Retina (tissue), 1 donor: ENCODE results near the gene ENDOG.

Experiments used
- DNase-seq: peaks from one replicate; pipeline ENCODE4 v3.0.0-alpha.2; 2016

ENDOG gene

DNA sequence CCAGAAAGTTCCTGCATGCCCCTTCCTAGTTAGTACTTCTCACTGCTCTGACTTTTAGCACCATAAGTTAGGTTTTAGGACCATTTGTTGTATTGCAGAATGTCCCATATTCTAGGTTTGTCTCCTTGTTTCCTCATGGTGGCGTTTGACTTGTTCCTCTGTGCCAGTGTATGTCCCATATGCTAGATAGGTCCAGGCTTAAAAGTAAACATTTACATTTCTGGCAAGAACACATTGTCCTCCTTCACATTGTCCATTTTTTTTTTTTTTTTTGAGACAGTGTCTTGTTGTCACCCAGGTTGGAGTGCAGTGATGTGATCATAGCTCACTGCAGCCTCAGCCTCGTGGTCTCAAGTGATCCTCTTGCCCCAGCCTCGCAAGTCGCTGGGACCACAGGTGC, 15.8 kb upstream of the ENDOG start:
- no peak for DNase-seq

DNA sequence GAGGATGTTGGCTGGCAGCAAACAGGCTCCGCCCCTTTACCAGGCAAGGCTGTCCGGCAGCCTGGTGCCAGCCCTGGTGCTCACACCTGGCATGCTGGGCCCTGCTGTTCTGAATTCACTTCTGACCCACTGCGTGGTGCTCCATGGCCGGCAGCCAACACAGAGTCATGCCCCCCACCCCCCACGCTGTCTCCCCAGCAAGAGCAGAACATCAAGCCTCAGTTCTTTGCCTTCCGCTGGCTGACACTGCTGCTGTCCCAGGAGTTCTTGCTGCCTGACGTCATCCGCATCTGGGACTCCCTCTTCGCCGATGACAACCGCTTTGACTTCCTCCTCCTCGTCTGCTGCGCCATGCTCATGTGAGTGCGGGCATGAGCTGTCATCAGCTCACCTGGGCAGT, 12.6 kb upstream of the ENDOG start:
- DNase-seq = no peak

DNA sequence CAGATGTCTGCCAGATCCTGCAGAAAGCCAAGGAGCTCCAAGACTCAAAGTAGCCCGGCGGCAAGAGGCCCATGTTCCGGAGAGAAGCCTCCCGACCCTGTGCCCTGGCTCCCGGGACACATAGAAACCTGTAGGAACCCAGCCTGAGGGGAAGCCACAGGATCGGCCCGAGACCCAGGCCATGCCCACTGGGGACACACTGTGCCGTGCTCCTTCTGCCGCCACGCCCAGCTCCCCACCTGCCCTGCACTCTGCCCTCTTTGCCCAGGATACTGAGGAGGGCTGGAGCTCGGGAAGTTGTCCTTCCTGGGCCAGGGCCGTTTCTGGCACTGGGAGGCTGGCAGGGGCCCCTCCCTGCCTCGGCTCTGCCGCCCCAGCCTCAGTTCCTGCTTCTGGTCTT, 10.5 kb upstream of the ENDOG start:
- DNase-seq = no peak

DNA sequence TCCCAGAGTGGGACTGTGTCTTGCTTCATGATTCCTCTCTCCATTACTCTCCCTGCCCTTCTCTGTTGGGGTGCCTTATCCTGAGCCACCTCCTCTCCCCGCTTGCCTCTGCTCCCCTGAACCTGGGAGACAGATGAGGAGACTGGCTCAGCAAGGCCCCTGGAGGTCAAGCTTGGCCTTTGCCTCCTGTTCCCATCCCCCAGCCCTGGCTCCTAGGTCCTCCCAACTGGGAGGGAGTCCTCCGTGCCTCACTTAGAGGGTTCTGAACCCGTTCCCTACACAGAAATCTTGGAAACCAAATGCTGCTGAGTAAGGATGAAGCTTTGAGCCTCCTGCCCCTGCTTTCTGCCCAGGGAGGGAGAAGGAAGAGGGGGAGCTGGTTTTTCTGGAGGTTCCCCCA, 9.8 kb upstream of the ENDOG start:
- no peak for DNase-seq

DNA sequence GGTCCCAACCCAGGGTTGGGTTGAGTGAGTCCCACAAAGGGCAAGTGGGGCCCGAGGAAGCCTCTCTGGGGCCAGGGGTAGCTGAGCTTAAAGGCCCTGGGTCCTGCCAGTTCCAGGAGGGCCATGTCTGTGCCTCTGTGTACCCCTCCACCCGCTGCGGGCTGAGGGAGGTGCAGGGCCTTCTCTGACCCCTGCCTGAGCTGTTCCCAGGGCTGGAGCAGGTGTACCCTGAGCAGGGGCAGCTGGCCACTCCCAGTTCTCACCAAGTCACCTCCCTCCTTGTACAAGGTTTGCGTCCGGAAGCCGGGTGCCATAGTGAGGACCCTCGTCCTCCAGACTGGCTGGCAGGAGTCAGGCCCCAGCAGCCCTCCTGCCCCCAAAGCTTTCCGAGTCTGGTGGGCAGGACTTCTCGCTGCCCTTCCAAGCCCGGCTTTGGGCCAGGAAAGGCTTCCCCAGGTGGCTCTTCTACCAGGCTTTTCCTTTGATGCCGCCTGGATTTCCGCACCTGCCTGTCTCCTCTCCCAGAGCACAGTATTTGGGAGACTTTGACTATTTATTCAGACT, 9.2 kb upstream of the ENDOG start:
- no peak for DNase-seq

DNA sequence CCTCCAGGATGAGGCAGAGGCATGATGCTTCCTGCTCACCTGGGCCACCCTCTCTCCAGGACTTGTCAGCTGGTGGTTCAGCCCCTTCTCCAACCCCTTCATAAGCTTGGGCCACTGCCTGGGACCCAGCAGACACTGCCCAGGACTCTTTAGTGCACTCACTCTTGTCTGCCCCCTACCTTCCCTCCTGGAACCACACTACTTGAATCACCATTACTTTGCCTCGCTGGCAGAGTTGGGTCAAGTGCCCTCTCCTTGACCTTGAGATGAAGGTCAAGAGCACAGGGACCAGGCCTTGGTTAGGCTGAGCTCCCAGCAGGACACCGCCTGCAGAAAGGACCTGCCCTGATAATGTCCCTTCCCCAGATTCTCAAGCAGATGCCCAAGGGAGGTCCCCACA, 8.5 kb upstream of the ENDOG start:
- DNase-seq = no peak

DNA sequence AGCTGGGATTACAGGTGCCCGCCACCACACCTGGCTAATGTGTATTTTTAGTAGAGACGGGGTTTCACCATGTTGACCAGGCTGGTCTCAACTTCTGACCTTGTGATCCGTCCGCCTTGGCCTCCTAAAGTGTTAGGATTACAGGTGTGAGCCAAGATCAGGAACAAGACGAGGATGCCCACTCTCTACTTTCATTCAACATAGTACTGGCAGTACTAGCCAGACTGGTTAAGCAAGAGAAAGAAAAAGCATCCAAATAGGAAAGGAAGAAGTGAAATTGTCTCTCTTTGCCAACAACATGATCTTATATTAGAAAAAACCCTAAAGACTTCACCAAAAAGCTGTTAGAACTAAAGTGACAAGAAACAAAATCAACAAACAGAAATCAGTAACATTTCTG, 7.4 kb upstream of the ENDOG start:
- no peak for DNase-seq

DNA sequence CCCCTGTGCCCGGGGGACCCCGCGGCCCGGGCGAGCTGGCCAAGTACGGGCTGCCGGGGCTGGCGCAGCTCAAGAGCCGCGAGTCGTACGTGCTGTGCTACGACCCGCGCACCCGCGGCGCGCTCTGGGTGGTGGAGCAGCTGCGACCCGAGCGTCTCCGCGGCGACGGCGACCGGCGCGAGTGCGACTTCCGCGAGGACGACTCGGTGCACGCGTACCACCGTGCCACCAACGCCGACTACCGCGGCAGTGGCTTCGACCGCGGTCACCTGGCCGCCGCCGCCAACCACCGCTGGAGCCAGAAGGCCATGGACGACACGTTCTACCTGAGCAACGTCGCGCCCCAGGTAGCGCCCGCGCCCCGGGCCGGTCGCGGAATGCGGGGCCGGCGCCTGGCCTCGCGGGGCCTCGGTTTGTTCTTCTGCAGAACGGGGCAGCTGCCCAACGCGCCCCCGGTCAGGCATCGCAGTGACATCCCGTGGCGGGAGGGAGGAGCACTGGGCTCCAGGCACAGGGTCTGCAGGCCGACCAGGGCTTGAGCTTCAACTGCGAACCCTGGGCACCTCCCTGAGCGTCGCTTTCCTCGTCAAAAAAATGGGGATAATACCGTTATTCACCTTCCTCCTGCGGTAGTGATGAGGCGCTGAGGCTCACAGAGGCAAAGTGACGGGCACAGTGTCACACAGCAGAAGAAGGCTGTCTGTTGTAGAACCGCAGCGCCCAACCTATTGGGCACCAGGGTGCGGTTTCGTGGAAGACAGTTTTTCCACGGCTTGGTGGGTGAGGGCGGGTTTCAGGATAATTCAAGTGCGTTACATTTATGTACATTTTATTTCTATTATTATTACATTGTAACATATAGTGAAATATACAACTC, 777 bp downstream of the ENDOG start:
- peak; percentile 70 for DNase-seq

DNA sequence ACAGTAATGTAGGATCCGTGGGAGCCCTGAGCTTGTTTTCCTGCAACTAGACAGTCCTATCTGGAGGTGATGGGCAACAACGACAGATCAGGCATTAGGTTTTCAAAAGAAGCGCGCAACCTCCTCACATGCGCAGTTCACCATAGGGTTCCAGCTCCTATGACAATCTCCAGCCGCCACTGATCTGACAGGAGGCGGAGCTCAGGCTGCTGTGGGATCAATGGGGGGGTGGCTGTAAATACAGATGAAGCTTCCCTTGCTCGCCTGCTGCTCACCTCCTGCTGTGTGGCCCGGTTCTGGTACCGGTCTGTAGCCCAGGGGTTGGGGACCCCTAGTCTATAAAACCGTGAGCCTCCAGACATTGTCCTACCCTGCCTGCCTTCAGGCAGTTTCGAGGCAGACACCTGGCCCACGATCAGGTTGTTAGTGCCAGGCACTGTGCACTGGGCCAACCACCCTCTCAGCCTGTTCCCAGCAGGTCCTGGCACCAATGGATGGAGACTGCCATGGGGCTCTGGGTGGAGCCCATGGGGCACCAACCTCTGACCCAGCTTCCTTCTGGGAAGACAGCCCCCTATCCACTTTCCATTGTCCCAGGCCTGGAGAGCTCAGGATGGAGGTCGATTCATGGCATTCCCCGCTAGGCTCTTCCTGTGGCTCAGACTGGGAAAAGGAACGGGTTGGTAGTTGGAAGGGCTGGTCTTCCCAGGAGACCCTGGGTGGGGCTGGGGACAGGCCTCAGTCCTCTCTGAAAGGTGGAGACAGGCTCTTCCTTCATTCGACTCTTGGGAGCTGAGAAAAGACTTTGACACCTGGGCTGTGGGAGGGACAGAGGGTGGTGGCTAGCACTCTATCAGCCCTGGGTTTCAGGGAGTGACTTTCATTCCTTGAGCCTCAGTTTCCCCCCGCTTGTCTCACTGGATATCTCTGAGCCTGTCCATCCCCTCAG, 1.7 kb downstream of the ENDOG start:
- DNase-seq = peak; percentile 57

DNA sequence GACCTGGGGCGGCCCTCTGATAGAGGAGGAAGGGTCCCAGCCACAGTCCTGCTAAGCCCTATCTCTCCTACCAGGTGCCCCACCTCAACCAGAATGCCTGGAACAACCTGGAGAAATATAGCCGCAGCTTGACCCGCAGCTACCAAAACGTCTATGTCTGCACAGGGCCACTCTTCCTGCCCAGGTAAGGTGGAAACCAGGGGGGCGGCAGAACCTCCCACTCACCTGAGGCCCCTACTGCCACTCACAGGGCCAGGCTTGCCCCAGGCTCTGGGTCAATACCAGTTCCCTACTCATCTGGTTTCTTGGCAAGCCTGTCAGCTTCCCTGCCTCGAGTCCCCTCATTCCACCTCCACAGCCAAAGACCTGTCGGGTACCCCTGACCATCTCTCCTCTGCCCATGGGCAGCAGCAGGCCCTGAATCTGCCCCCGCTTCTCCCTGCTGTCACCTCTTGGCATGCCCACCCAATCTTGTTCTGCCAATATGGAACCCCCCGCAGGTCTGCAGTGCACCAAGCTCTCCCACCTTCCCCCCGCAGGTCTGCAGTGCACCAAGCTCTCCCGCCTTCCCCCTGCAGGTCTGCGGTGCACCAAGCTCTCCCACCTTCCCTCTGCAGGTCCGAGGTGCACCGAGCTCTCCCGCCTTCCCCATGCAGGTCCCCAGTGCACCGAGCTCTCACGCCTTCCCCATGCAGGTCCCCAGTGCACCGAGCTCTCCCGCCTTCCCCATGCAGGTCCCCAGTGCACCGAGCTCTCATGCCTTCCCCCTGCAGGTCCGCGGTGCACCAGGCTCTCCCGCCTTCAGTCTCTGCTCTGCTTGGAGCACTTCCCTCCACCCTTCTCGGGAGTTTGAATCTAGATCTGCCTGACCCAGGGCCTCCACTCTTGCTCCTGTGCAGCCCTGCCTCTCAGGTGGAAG, 2.6 kb downstream of the ENDOG start:
- no peak for DNase-seq

DNA sequence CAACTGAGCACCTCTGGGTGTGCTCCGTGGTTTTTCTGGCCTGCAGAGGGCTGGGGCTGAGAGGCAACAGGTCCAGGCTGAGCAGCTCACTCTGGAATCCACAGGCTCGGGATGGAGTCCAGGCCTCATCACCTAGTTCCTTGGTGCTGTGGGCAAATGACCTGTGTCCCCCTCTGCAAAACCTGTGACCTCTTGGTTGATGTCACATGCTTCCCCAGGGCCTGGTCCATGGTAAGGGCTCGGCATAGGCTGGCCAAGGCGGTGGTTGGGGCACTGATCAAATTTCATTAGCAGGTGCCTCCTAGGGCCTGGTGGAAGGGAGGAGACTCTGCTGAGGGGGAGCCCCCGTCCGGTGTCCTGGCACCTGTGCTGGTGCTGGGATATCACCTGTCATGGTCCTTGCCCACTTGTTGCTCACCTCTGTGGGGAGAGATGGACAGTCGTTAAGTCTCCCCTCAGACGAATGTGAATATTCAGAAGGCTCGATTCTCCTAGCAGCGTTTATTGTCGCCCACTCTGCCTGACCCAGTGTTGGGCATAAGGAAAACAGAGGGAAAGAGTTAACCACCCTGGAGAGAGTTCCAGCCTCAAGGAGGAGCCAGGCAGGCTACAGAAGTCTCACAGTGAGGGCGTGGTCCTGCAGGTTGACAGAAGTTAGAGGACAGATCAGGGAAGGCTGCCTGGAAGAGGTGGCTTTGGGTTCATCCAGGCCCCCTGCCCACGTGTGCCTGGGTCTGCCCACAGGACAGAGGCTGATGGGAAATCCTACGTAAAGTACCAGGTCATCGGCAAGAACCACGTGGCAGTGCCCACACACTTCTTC, 3.5 kb downstream of the ENDOG start:
- no peak for DNase-seq

DNA sequence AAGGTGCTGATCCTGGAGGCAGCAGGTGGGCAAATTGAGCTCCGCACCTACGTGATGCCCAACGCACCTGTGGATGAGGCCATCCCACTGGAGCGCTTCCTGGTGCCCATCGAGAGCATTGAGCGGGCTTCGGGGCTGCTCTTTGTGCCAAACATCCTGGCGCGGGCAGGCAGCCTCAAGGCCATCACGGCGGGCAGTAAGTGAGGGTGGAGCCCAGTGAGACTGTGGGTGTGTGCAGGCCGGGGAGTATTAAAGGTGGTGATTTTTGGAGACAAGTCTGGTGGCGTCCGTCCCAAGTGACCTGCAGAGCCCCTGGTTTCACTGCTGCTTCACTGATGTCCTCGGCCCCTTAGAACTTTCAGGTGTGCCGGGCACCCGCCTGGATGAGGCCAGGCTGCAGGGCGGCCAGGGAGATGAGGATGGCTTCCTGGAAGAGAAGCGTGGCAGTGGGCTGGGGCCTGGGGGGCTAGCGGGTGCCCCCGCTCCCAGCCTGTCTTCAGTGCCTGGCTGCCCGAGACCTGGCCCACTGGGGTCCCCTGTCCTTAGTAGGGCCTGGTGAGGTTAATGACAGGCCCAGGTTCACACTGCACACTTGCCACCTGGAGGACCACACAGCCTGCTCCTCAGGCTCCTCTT, 4.2 kb downstream of the ENDOG start:
- DNase-seq = no peak

DNA sequence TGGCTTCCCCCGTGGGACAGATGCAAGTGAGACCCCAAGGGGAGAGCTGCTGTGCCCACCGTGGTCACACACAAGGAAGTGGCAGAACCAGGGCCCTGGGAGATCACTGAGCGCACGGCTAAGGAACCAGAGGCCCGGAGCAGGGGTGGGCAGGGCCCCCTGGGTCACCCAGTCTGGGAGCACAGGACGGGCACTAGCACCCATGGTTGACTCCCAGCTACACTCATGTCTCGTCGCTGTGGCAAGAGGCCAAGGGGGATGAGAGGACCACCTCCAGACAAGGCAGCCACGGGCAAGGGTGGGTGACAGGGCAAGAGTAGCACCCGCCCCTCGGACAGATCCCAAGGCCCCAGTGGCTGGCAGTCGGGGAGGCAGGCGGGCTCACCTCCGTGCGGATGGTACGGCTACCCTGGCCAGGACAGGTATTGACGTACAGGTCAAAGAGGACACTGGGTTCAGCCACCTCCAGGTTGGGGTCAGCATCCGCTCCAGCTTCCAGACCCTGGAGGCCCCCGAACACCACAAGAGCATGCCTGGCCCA, 5.1 kb downstream of the ENDOG start:
- DNase-seq = no peak

DNA sequence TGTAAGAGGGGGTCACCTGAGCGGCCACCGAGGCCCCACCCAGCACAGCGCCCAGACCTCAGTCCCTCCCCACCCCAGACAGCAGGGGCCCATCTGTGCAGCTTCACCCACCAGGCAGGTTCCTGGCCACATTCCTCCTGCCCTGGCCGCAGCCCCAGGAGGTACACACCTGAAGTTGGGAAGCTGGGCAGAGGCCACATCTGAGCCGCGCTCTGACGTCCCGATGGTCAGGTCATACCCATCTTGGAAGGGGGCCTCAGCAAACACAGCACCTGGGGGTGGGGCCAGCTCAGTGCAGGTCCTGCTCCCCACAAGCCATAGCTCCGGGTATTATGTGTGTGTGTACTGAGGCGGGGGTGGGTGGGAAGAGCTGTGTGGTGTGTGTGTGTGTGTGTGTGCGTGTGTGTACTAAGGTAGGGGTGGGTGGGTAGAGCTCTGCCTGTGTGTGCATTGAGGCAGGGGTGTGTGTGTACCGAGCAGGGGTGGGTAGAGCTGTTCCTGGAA, 5.7 kb downstream of the ENDOG start:
- DNase-seq = no peak

DNA sequence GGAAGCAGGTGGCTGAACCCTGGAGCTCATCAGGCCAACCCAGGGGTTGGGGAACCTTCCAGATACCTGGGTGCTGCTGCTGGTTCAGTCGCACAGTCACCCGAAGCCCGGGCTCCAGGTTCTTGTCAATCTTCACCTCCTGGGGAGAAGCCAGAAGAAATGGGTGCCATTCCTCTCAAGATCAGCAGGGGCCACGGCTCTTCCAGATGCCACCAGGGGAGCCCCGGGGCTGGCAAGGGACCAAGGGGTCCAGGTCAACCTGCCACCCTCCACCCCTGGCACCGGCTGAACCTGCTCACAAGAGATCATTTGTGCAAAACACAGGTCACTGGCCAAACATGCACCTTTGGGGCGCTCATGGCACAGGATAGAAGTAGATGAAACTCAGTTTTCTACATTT, 6.6 kb downstream of the ENDOG start:
- no peak for DNase-seq

DNA sequence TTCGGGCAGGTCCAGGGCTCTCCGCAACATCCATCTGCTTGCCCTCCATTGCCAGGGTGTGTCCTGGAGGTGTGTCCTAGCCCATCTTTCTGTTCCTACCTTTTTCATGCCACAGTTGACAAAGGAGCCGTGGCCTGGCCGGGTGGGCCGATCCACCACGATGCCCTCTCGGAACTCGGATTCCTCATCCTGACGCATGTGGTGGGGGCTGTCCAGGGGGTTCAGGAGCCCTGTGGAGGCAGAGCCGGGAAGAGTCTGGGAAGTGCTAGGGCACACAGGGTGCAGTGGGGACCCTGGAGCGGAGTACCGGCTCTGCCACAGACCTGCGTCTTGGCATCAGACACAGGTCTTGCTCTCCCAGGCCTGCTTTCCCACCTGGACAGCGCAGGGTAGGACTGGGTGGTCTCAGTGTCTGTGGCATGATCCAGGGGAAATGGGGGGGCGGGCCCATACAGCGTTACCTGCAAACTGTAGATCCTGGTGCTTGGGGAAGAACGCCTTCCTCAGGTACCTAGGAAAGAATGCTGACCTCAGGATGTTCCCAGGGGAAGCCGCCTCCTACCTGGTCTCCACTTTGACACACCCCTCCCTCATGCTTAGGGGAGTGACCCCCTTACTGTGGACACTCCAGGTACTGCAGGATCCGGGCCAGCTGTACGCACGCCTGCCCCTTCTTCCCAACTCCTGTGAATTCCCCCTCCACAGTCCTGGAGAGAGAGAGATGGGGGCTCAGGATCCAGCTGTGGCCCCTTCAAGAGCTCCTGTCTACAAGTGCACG, 7.8 kb downstream of the ENDOG start:
- DNase-seq = no peak

DNA sequence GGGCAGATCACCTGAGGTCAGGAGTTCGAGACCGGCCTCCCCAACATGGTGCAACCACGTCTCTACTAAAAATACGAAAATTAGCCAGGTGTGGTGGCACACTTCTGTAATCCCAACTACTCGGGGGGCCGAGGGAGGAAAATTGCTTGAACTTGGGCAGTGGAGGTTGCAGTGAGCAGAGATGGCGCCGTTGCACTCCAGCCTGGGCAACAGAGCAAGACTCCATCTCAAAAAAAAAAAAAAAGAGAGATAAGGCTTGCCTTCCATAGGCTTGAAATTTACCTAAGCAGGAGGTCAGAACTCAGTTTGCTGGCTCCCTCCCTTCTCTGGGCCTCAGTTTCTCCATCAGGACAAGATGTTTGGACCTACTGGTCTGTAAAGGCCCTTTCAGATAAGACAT, 10.0 kb downstream of the ENDOG start:
- DNase-seq = no peak

DNA sequence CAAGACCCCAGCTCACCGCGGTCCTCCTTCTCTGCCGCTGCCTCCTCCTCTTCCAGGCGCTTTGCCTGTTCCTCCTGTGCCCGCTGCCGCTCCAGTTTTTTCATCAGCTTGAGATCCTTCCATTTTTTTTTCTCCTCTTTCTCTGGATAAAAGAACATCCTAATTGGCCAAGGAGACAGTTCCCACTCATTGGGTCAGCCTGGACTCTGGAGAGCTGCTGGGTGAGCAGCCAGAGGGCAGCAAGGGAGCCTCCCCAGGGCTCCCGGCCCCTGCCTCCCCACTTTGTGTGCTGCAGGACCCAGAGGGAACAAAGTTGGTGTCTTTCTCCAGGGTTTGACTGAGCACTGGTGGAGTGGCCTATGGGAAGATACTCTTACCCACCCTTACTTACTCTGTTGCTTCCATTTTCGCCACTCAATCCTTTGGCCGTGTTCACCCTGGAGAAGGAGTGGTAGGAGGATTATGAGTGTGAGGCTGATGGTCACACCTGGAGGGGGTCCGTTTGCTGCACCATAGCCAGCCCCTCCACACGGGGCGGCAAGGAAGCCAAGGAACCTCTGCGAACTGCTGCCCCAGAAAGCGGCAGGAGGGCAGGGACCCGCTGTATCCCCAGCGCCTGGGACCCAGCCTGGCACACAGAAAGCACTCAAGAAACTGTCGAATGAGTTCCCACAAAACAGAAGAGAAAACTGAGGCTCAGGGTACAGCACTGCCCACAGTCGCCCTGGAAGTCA, 10.6 kb downstream of the ENDOG start:
- no peak for DNase-seq
